Stimulated activated naive CD8-positive, alpha-beta T cell treated with anti-CD3 and anti-CD28 coated beads, Interleukin-15, Interleukin-2, amounts not matched to agents 100 ng/mL and 50 ng/mL, for 24 hours (primary cell): ENCODE data around the gene DNAJC2.
"Not testable (repeated sequence)": the region's sequence is repeated elsewhere in the genome, so short reads cannot be mapped to it uniquely, and the experiment has no call there.

Source experiments
- H3K27ac Mint-ChIP-seq: one replicate; pipeline ENCODE4 v1.8.0; 2021; ENCODE audit warnings: mild to moderate bottlenecking, mixed read lengths
- H3K27me3 Mint-ChIP-seq: one replicate; pipeline ENCODE4 v1.8.0; 2021; ENCODE audit warnings: mixed read lengths
- H3K36me3 Mint-ChIP-seq: one replicate; pipeline ENCODE4 v1.8.0; 2021; ENCODE audit warnings: low read depth, mixed read lengths
- H3K4me1 Mint-ChIP-seq: one replicate; pipeline ENCODE4 v1.8.0; 2021; ENCODE audit warnings: low read depth, mixed read lengths
- H3K4me3 Mint-ChIP-seq: one replicate; pipeline ENCODE4 v1.8.0; 2021; ENCODE audit warnings: mild to moderate bottlenecking, mixed read lengths
- H3K9me3 Mint-ChIP-seq: one replicate; pipeline ENCODE4 v1.8.0; 2021; ENCODE audit warnings: mixed read lengths

The DNAJC2 gene

GRCh38 chr7:103301441-103301840 lies 43.1 kb downstream of the DNAJC2 start:
- Mint-ChIP-seq H3K4me3 (no peak overlapping the region), H3K27me3 (no peaks in the 10 kb centered on the region), H3K9me3 (no peaks in the 10 kb centered on the region), H3K4me1 (peaks cover 54% of the 10 kb centered on the region), H3K36me3 (peaks cover 68% of the 10 kb centered on the region), H3K27ac (peak overlapping the region; percentile 40)

DNA sequence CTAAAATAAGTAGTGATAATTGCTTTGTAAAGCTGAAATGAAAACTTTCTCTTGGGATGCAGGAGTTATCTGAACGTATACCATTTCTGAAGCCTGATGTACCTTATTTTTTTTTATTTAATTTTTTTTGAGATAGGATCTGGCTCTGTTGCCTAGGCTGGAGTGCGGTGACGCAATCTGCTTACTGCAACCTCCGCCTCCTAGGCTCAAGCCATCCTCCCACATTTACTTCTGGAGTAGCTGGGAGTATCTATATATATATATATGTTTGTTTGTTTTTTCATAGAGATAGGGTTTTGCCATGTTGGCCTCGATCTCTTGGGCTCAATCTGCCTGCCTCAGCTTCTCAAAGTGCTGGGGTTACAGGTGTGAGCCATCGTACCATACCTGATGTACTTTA lies 44.9 kb downstream of the DNAJC2 start:
- peaks cover 56% of the 10 kb centered on the region for H3K36me3 Mint-ChIP-seq
- no peak overlapping the region for H3K4me3 Mint-ChIP-seq
- H3K27me3 Mint-ChIP-seq, result no peaks in the 10 kb centered on the region
- peaks cover 49% of the 10 kb centered on the region for H3K4me1 Mint-ChIP-seq
- no peaks in the 10 kb centered on the region for H3K9me3 Mint-ChIP-seq
- H3K27ac Mint-ChIP-seq, result no peak overlapping the region

GRCh38 chr7:103297837-103298179 lies 46.8 kb downstream of the DNAJC2 start:
- Mint-ChIP-seq H3K4me3 (peak overlapping the region; percentile 89), H3K36me3 (peaks cover 39% of the 10 kb centered on the region), H3K27ac (peak overlapping the region; percentile 93), H3K9me3 (no peaks in the 10 kb centered on the region), H3K27me3 (peaks cover 5% of the 10 kb centered on the region), H3K4me1 (peaks cover 36% of the 10 kb centered on the region)

DNA sequence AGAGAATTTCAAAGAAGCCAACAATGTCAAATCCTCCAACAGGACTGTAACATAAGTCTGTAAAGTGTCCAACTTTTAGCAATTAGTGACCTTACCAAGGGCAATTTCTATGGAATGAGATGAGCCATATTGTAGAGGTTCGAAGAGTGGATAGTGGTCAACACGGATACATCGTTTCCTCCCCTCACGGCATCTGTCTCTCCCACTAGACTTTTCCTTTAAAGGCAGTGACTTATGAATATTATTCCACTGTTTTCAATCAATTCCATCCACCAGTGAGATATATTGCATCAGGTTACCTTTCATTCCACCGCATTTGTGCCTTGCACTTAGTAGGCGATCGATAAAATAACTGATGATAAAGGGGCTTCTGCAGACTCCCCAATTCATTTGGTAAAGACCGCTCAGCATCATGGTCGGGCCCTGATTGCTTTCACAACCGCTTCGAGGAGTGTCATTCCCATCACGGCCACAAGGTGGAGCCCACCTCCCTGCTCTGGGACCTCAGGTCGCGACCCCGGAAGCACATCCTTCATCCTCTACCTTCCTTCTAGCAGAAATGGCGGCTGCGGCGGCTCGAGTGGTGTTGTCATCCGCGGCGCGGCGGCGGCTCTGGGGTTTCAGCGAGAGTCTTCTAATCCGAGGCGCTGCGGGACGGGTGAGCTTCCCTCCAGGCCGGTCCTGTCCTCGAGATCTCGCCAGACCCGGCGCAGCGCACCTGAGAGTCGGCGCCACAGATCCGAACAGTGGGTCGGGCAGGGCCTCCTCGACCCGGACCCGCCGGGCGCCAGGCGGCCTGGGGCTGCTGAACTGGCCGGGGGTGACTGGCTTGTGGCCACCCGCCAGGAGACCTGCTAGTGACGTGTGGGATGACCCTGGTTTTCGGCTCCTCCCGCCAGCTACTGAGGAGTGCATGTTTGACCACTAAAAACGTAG lies 47.4 kb downstream of the DNAJC2 start, which contains the start of gene PMPCB:
Gene PMPCB, plus strand, starts transcription at position 535 of the 936 bp plus-strand sequence. Its CDS starts 25 bp downstream, at position 560.
- no peaks in the 10 kb centered on the region for H3K9me3 Mint-ChIP-seq
- H3K27me3 Mint-ChIP-seq, result peaks cover 6% of the 10 kb centered on the region
- H3K4me1 Mint-ChIP-seq, result peaks cover 36% of the 10 kb centered on the region

DNA sequence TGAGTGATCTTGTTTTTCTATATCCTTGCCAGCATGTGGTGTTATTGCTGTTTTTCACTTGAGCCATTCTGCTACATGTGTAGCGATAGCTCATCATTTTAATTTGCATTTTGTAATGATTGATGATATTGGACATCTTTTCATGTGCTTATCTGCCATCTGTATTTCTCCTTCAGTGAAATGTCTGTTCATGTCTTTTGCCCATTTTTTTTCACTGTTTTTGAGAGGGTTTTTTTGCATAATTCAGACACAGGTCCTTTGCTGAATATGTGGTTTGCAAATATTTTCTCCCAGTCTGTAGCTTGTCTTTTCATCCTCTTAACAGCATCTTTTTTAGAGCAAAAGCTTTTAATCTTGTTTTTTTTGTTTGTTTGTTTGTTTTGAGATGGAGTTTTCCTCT lies 51.0 kb downstream of the DNAJC2 start:
- peaks cover 6% of the 10 kb centered on the region for H3K27me3 Mint-ChIP-seq
- H3K27ac Mint-ChIP-seq, result no peak overlapping the region
- peaks cover 6% of the 10 kb centered on the region for H3K36me3 Mint-ChIP-seq
- peaks cover 17% of the 10 kb centered on the region for H3K4me1 Mint-ChIP-seq
- H3K4me3 Mint-ChIP-seq, result no peak overlapping the region
- no peaks in the 10 kb centered on the region for H3K9me3 Mint-ChIP-seq

More for the DNA sequence above, 47.4 kb downstream of the DNAJC2 start, which contains the start of gene PMPCB:
- Mint-ChIP-seq H3K36me3 (peaks cover 33% of the 10 kb centered on the region), H3K27ac (peak within 1 kb of the TSS; percentile 93), H3K4me3 (peak within 1 kb of the TSS; percentile 89)

GRCh38 chr7:103292122-103292521 lies 52.4 kb downstream of the DNAJC2 start:
- no peak overlapping the region for H3K4me3 Mint-ChIP-seq
- no peaks in the 10 kb centered on the region for H3K9me3 Mint-ChIP-seq
- H3K36me3 Mint-ChIP-seq, result no peaks in the 10 kb centered on the region
- H3K27ac Mint-ChIP-seq, result no peak overlapping the region
- H3K4me1 Mint-ChIP-seq, result peaks cover 7% of the 10 kb centered on the region
- peaks cover 6% of the 10 kb centered on the region for H3K27me3 Mint-ChIP-seq

DNA sequence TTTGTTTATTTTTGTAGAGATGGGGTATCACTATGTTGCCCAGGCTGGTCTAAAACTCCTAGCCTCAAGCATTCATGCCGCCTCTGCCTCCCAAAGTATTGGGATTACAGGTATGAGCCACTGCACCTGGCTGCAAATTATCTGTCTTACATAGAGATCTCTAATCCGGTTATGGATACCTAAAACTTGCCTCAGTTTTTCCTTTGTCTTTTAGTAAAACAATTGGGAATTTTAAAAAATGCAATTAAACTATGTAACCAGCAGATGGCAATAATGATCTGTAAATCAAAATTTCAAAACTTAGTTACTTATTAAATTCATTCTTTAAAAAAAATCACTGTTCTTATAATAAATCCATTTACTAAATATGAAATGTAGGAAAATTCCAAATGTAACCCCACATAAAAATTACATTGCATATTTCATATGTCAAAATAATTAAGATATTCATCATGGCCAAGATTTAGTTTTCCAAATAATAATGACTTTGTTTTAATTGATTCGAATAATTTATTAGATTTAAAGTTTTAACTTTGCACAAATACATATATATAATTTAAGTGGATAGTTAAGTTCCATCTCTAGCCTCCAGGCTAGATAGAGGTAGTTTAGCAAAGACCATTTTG lies 61.7 kb downstream of the DNAJC2 start:
- peaks cover 27% of the 10 kb centered on the region for H3K4me1 Mint-ChIP-seq
- not testable (repeated sequence) for H3K27me3 Mint-ChIP-seq, H3K36me3 Mint-ChIP-seq, H3K27ac Mint-ChIP-seq, H3K9me3 Mint-ChIP-seq, H3K4me3 Mint-ChIP-seq

- Mint-ChIP-seq H3K4me3 (peak overlapping the region; percentile 88), H3K4me1 (peaks cover 30% of the 10 kb centered on the region), H3K27ac (peak overlapping the region; percentile 99)
- H3K27me3 Mint-ChIP-seq, H3K9me3 Mint-ChIP-seq, H3K36me3 Mint-ChIP-seq: not testable (repeated sequence)
Measured at GRCh38 chr7:103280803-103281155, 63.8 kb downstream of the DNAJC2 start.

DNA sequence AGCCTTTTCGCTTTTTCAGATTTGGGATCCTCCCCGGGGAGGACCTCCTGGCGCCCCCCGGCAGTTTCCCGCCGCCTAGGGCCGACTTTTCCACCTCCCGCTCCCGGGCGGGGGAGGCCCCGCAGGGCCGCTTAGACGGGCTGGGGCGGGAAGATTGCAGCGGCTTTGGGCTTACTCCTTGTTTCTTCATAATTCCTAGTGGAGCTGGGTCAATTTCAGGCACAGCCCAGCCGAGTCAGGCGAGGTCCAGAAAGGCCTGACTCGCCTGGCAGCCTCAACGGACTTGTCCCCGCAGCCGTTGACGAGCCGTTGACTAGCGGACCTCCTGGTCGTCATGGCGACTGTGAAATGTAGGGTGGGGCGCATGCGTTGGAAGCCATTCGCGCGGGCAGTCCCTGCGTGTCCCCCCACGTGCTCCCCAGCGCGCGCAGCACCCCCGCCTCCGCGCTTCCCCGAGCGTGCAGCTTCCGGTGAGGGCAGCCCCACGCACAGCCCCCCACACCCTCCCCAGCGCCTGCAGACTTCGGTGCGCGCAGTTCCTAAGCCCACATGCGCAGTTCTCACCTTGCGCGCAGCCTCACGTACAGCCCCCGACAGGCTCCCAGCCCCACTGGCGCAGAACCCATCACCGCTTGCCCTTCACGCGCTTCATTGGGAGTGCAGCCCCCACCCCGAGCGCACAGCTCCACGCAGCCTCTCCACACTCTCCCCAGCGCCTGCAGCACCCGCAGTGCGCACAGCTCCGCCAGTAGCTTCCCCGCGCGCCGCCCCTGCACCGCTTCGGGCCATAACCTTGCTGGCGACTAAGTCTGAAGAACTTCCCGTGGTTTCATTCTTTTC lies 64.4 kb downstream of the DNAJC2 start:
- H3K36me3 Mint-ChIP-seq, H3K27me3 Mint-ChIP-seq, H3K9me3 Mint-ChIP-seq: not testable (repeated sequence)
- H3K27ac Mint-ChIP-seq, result peak overlapping the region; percentile 99
- peak overlapping the region; percentile 88 for H3K4me3 Mint-ChIP-seq
- peaks cover 30% of the 10 kb centered on the region for H3K4me1 Mint-ChIP-seq

DNA sequence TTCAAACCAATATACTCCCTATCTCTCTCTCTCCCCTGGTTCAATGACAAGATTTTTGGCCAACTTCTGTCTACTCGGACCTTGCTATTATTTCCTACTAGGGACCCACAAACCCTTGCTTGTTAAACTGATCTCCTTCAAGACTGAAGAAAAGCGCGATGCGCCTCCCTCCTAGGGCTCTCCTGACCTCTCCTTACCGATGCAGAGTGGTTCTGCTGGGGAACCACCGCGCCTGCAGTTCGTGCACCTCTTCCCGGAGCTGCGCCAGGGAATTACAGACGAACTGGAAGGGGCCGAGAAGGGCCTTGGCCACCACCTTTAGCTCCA lies 65.0 kb downstream of the DNAJC2 start:
- Mint-ChIP-seq H3K4me1 (peaks cover 30% of the 10 kb centered on the region), H3K4me3 (peak overlapping the region; percentile 88), H3K27ac (peak overlapping the region; percentile 99)
- H3K9me3 Mint-ChIP-seq, H3K27me3 Mint-ChIP-seq, H3K36me3 Mint-ChIP-seq: not testable (repeated sequence)

DNA sequence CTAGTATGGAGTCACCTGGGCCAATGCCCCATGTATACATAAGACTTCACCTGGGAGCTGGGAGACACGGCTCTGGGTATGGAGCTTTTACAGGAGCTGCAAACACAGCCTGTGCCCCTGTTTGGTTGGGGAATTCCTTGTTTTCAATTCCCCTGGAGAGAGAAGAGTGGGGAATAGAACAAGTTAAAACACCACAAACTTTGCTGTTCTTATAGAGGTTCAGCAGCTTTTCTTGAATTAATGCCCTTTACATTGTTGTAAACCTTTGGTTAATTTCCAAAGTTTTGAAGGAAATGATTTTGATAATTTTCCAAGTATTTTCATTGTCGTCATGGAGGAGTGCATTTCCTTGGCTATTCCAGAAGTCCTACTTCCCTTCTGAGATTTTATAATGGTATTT lies 66.4 kb downstream of the DNAJC2 start:
- Mint-ChIP-seq H3K4me3 (peak overlapping the region; percentile 23), H3K4me1 (peaks cover 30% of the 10 kb centered on the region), H3K36me3 (peaks cover 17% of the 10 kb centered on the region)
- H3K27me3 Mint-ChIP-seq, H3K27ac Mint-ChIP-seq, H3K9me3 Mint-ChIP-seq: not testable (repeated sequence)

DNA sequence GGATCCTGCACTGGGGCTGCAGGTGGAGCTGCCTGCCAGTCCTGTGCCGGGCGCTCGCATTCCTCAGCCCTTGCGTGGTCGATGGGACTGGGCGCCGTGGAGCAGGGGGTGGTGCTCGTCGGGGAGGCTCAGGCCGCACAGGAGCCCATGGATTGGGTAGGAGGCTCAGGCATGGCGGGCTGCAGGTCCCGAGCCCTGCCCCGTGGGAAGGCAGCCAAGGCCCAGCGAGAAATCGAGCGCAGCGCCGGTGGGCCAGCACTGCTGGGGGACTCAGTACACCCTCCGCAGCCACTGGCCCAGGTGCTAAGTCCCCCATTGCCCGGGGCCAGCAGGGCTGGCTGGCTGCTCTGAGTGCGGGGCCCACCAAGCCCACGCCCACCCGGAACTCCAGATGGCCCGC lies 69.7 kb downstream of the DNAJC2 start:
- not testable (repeated sequence) for H3K9me3 Mint-ChIP-seq, H3K27me3 Mint-ChIP-seq, H3K27ac Mint-ChIP-seq, H3K4me3 Mint-ChIP-seq
- H3K4me1 Mint-ChIP-seq, result peaks cover 17% of the 10 kb centered on the region
- H3K36me3 Mint-ChIP-seq, result peaks cover 24% of the 10 kb centered on the region

DNA sequence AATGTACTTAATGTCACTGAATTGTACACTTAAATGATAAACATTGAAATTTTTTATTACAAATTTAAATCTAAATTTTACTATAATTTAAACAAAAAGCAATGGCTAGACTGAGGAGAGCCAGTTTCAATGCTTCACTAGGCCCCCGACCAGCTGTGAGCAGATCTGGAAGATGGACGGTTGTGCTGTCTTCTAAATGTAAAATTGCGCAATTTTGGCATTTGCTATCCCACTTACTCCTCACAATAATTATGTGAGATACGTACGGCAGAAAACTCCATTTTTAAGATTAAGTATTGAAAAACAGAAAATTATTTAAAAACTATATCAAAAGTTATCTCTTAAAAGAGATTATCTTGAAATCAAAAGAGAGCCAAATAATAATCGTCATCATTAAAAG lies 71.2 kb downstream of the DNAJC2 start:
- H3K4me1 Mint-ChIP-seq, H3K27ac Mint-ChIP-seq, H3K27me3 Mint-ChIP-seq, H3K4me3 Mint-ChIP-seq, H3K9me3 Mint-ChIP-seq: not testable (repeated sequence)
- peaks cover 21% of the 10 kb centered on the region for H3K36me3 Mint-ChIP-seq

DNA sequence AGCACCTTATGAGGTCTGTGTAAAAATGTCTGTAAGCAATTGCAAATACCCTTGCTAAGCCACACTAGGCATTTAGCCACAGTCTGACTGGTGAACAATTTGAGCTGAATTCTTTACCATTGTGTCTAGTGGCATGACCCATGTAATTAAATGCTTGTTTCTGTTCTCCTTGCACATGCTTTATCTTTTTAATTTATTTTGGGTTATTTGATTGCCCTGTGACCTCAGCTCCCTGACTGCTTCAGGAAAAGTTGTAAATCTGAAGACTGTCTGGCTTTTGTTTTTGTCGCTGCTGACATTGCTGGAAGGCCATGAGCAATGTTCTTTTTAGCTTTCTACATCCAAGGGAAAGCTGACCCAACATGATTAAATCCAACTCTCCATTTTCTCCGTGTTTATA lies 78.3 kb downstream of the DNAJC2 start:
- H3K4me3 Mint-ChIP-seq, H3K9me3 Mint-ChIP-seq, H3K27me3 Mint-ChIP-seq, H3K27ac Mint-ChIP-seq, H3K4me1 Mint-ChIP-seq, H3K36me3 Mint-ChIP-seq: not testable (repeated sequence)

DNA sequence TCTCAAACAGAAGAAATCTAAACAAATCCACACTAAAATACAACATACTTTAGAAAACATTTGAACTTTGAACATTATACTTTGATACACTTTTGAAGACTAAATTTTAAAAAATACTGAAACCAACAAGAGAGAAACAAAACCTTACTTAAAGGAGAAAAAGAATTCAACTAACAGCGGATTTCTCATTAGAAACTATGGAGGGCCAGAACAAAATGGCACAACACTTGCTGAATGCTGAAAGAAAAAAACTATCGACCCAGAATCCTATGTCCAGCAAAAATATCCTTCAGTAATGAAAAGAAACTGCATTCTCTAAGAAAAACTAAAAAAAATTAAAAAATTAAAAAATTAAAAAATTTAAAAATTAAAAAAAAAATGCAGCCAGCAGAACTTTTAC lies 80.5 kb downstream of the DNAJC2 start:
- H3K4me1 Mint-ChIP-seq, H3K27me3 Mint-ChIP-seq, H3K4me3 Mint-ChIP-seq, H3K27ac Mint-ChIP-seq, H3K9me3 Mint-ChIP-seq, H3K36me3 Mint-ChIP-seq: not testable (repeated sequence)
